K562 (cell line): ENCODE measurements around the gene SLC9B2. TPM values are rescaled to one million over a fixed set of nuclear protein-coding genes. Genes with fewer than 3 reads are reported as not detected.
A peak's percentile ranks its signal among the peaks of the same experiment; 100 is the strongest.

Experiments
- CEBPB ChIP-seq: fragments of 450-650 bp; IDR thresholded peaks from 2 replicates; pipeline ENCODE4 v1.6.1; 2016; ENCODE audit warnings: missing genetic modification characterization, missing compliant biosample characterization
- HEY1 ChIP-seq: fragments of 250-450 bp; sonication (Bioruptor Pico); IDR thresholded peaks from 2 replicates; pipeline ENCODE4 v1.5.0; 2020; ENCODE audit warnings: mild to moderate bottlenecking, moderate library complexity, borderline replicate concordance
- KHSRP ChIP-seq: fragments of 450-650 bp; IDR thresholded peaks from 2 replicates; pipeline ENCODE4 v1.6.1; 2017
- L3MBTL2 ChIP-seq: fragments of 450-650 bp; IDR thresholded peaks from 2 replicates; pipeline ENCODE4 v1.6.1; 2016; ENCODE audit warnings: mild to moderate bottlenecking, moderate library complexity
- RBFOX2 ChIP-seq: fragments of 200-400 bp; formaldehyde crosslinking; IDR thresholded peaks from 2 replicates; pipeline ENCODE4 v1.6.1; 2017; ENCODE audit warnings: low read depth, mild to moderate bottlenecking, low read length, moderate library complexity
- ZFX ChIP-seq: sonication (generic); formaldehyde crosslinking; IDR thresholded peaks from 2 replicates; pipeline ENCODE4 v1.8.0; 2022; ENCODE audit warnings: mild to moderate bottlenecking, missing genetic modification reagents, moderate library complexity
- ZNF384 ChIP-seq: IDR thresholded peaks from 2 replicates; pipeline ENCODE4 v1.6.1; 2012; ENCODE audit warnings: low read depth, low read length, improper control_type of control experiment
- ZNF41 ChIP-seq: fragments of 250-450 bp; sonication (Bioruptor Pico); conservative IDR thresholded peaks from 2 replicates; pipeline ENCODE4 v1.4.0; 2020; ENCODE audit warnings: mild to moderate bottlenecking
- polyA plus RNA-seq, 8 experiments: library from polyadenylated mRNA; depleted of rRNA in 4 of 8; stranded (reverse) in 5 of 8; unstranded in 3 of 8; fragments of >200 nt; fragmentation: Nextera tagmentation in 2 of 8; fragmentation: Illumina TruSeq in 1 of 8; extraction: Ambion mirVana in 2 of 8; extraction: Trizol in 1 of 8; gene quantifications; 2 replicates each; pipeline versions ENCODE4 v1.2.1 to v1.2.3, GENCODE V29; 2011 to 2014; ENCODE audit warnings: inconsistent platforms in 1 of 8, missing spikeins in 1 of 8
- total RNA-seq, 7 experiments: library from RNA; depleted of rRNA in 6 of 7; stranded (reverse); fragments of >200 nt in 6 of 7; fragmentation: Illumina TruSeq in 2 of 7; extraction: Trizol in 2 of 7; gene quantifications; 2 replicates each; pipeline versions ENCODE4 v1.2.1 to v1.2.3, GENCODE V29; 2011 to 2021; ENCODE audit warnings: low replicate concordance in 1 of 7
- TF ChIP-seq, protein P1 (sequence below): fragments of 250-450 bp; sonication (Bioruptor Pico); IDR thresholded peaks from 2 replicates; pipeline ENCODE4 v1.6.1; 2021; ENCODE audit warnings: mild to moderate bottlenecking
- TF ChIP-seq, protein P2 (sequence below): fragments of 450-650 bp; IDR thresholded peaks from 2 replicates; pipeline ENCODE4 v1.6.1; 2016; ENCODE audit warnings: mild to moderate bottlenecking, moderate library complexity
- TF ChIP-seq, protein P3 (sequence below): sonication (generic); formaldehyde crosslinking; IDR thresholded peaks from 2 replicates; pipeline ENCODE4 v1.5.0; 2020; ENCODE audit warnings: missing genetic modification reagents
- TF ChIP-seq, protein P4 (sequence below): fragments of 250-450 bp; sonication (Bioruptor Pico); IDR thresholded peaks from 2 replicates; pipeline ENCODE4 v1.5.0; 2021

SLC9B2 gene
- total and polyA plus RNA-seq, 9 of the 15 experiments (the other 6 are each of a cell fraction or from before 2014, with no cell fraction given) = 6.6 to 14.6 (median 11.4) TPM

DNA sequence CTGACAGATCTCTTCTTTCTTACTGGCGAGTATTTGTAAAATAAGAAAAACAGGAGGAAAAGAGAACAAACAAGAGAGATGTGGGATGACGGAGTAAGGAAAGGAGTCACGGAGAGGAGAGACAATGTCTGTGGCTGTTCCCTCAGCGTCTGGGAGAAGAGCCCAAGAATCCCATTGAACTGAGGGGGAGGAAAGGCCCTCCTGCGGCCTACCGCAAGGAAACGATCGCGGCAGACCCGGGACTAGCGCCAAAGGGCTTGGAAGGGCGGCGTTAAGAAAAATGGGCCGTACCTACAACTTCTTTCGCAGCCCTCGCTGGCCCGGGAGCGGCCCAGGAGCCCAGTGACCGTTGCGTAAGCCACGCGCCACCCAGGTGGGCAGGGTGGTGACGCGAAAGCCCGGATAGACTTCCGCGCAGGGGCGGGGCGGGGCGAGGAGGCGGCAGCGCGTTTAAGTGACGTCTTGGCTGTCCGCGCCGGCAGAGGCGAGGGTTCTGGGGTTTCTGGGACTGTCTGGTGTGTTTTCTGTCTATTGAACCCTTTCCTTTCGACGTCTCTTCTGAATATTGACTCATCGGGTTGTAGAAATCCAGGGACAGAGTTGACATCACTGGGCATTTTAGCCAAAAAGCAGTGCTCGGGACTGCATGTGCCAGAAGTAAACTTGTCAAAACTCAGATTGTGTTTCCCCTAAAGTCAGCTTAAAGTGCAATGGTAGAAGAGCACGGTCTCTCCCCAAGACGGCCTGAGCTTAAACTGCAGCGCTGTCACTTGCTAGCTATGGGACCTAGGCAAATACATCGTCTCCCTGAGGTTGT, 57.0 kb downstream of the SLC9B2 start, which contains the start of gene SLC9B1 (continued):
- TF ChIP-seq, protein P1, sequence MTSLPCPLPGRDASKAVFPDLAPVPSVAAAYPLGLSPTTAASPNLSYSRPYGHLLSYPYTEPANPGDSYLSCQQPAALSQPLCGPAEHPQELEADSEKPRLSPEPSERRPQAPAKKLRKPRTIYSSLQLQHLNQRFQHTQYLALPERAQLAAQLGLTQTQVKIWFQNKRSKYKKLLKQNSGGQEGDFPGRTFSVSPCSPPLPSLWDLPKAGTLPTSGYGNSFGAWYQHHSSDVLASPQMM (CRISPR knock-in tag) = no peak
- TF ChIP-seq ZNF41 (CRISPR knock-in tag) (0 out of 2 replicates have a peak, but pooled peaks have one; percentile 31), CEBPB (peak; percentile 99), ZFX (CRISPR knock-in tag) (peak; percentile 96), KHSRP (peak; percentile 69), HEY1 (no peak), L3MBTL2 (peak; percentile 90), ZNF384 (0 out of 2 replicates have a peak, but pooled peaks have one; percentile 10), RBFOX2 (peak; percentile 93)
- TF ChIP-seq, protein P2, sequence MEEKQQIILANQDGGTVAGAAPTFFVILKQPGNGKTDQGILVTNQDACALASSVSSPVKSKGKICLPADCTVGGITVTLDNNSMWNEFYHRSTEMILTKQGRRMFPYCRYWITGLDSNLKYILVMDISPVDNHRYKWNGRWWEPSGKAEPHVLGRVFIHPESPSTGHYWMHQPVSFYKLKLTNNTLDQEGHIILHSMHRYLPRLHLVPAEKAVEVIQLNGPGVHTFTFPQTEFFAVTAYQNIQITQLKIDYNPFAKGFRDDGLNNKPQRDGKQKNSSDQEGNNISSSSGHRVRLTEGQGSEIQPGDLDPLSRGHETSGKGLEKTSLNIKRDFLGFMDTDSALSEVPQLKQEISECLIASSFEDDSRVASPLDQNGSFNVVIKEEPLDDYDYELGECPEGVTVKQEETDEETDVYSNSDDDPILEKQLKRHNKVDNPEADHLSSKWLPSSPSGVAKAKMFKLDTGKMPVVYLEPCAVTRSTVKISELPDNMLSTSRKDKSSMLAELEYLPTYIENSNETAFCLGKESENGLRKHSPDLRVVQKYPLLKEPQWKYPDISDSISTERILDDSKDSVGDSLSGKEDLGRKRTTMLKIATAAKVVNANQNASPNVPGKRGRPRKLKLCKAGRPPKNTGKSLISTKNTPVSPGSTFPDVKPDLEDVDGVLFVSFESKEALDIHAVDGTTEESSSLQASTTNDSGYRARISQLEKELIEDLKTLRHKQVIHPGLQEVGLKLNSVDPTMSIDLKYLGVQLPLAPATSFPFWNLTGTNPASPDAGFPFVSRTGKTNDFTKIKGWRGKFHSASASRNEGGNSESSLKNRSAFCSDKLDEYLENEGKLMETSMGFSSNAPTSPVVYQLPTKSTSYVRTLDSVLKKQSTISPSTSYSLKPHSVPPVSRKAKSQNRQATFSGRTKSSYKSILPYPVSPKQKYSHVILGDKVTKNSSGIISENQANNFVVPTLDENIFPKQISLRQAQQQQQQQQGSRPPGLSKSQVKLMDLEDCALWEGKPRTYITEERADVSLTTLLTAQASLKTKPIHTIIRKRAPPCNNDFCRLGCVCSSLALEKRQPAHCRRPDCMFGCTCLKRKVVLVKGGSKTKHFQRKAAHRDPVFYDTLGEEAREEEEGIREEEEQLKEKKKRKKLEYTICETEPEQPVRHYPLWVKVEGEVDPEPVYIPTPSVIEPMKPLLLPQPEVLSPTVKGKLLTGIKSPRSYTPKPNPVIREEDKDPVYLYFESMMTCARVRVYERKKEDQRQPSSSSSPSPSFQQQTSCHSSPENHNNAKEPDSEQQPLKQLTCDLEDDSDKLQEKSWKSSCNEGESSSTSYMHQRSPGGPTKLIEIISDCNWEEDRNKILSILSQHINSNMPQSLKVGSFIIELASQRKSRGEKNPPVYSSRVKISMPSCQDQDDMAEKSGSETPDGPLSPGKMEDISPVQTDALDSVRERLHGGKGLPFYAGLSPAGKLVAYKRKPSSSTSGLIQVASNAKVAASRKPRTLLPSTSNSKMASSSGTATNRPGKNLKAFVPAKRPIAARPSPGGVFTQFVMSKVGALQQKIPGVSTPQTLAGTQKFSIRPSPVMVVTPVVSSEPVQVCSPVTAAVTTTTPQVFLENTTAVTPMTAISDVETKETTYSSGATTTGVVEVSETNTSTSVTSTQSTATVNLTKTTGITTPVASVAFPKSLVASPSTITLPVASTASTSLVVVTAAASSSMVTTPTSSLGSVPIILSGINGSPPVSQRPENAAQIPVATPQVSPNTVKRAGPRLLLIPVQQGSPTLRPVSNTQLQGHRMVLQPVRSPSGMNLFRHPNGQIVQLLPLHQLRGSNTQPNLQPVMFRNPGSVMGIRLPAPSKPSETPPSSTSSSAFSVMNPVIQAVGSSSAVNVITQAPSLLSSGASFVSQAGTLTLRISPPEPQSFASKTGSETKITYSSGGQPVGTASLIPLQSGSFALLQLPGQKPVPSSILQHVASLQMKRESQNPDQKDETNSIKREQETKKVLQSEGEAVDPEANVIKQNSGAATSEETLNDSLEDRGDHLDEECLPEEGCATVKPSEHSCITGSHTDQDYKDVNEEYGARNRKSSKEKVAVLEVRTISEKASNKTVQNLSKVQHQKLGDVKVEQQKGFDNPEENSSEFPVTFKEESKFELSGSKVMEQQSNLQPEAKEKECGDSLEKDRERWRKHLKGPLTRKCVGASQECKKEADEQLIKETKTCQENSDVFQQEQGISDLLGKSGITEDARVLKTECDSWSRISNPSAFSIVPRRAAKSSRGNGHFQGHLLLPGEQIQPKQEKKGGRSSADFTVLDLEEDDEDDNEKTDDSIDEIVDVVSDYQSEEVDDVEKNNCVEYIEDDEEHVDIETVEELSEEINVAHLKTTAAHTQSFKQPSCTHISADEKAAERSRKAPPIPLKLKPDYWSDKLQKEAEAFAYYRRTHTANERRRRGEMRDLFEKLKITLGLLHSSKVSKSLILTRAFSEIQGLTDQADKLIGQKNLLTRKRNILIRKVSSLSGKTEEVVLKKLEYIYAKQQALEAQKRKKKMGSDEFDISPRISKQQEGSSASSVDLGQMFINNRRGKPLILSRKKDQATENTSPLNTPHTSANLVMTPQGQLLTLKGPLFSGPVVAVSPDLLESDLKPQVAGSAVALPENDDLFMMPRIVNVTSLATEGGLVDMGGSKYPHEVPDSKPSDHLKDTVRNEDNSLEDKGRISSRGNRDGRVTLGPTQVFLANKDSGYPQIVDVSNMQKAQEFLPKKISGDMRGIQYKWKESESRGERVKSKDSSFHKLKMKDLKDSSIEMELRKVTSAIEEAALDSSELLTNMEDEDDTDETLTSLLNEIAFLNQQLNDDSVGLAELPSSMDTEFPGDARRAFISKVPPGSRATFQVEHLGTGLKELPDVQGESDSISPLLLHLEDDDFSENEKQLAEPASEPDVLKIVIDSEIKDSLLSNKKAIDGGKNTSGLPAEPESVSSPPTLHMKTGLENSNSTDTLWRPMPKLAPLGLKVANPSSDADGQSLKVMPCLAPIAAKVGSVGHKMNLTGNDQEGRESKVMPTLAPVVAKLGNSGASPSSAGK = peak; percentile 93
- TF ChIP-seq, protein P3, sequence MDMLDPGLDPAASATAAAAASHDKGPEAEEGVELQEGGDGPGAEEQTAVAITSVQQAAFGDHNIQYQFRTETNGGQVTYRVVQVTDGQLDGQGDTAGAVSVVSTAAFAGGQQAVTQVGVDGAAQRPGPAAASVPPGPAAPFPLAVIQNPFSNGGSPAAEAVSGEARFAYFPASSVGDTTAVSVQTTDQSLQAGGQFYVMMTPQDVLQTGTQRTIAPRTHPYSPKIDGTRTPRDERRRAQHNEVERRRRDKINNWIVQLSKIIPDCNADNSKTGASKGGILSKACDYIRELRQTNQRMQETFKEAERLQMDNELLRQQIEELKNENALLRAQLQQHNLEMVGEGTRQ (CRISPR knock-in tag) = no peak
- TF ChIP-seq, protein P4, sequence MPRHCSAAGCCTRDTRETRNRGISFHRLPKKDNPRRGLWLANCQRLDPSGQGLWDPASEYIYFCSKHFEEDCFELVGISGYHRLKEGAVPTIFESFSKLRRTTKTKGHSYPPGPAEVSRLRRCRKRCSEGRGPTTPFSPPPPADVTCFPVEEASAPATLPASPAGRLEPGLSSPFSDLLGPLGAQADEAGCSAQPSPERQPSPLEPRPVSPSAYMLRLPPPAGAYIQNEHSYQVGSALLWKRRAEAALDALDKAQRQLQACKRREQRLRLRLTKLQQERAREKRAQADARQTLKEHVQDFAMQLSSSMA (CRISPR knock-in tag) = no peak
